Measurements from ENCODE around the gene IER3.
"Not testable (repeated sequence)": the region's sequence is repeated elsewhere in the genome, so short reads cannot be mapped to it uniquely, and the experiment has no call there.

DNA sequence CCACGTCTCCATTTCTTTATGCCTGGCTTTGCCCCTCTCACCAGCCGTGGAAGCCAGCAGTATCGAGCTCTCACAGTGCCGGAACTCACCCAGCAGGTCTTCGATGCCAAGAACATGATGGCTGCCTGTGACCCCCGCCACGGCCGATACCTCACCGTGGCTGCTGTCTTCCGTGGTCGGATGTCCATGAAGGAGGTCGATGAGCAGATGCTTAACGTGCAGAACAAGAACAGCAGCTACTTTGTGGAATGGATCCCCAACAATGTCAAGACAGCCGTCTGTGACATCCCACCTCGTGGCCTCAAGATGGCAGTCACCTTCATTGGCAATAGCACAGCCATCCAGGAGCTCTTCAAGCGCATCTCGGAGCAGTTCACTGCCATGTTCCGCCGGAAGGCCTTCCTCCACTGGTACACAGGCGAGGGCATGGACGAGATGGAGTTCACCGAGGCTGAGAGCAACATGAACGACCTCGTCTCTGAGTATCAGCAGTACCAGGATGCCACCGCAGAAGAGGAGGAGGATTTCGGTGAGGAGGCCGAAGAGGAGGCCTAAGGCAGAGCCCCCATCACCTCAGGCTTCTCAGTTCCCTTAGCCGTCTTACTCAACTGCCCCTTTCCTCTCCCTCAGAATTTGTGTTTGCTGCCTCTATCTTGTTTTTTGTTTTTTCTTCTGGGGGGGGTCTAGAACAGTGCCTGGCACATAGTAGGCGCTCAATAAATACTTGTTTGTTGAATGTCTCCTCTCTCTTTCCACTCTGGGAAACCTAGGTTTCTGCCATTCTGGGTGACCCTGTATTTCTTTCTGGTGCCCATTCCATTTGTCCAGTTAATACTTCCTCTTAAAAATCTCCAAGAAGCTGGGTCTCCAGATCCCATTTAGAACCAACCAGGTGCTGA lies 20.3 kb downstream of the IER3 start:
- TF ChIP-seq, protein P1, sequence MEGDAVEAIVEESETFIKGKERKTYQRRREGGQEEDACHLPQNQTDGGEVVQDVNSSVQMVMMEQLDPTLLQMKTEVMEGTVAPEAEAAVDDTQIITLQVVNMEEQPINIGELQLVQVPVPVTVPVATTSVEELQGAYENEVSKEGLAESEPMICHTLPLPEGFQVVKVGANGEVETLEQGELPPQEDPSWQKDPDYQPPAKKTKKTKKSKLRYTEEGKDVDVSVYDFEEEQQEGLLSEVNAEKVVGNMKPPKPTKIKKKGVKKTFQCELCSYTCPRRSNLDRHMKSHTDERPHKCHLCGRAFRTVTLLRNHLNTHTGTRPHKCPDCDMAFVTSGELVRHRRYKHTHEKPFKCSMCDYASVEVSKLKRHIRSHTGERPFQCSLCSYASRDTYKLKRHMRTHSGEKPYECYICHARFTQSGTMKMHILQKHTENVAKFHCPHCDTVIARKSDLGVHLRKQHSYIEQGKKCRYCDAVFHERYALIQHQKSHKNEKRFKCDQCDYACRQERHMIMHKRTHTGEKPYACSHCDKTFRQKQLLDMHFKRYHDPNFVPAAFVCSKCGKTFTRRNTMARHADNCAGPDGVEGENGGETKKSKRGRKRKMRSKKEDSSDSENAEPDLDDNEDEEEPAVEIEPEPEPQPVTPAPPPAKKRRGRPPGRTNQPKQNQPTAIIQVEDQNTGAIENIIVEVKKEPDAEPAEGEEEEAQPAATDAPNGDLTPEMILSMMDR (IDR thresholded peaks at IDR 0.05 in 8 of 11, conservative IDR thresholded peaks at IDR 0.05 in 3 of 11) = not testable (repeated sequence)
- TF ChIP-seq POLR2A (IDR thresholded peaks at IDR 0.05) = not testable (repeated sequence)

Measured in spleen (tissue), 7 donors.